Fibroblast of pulmonary artery (primary cell): ENCODE data around the gene SCN9A.

Experiments used
- DNase-seq: peaks from one replicate; pipeline ENCODE4 v3.0.0-alpha.2; 2010; ENCODE audit warnings: low read depth
- H3K4me3 ChIP-seq: replicated peaks from 2 replicates; pipeline ENCODE4 v1.5.1; 2011; ENCODE audit warnings: low read depth, mild to moderate bottlenecking, control low read depth, low read length, moderate library complexity
- TF ChIP-seq, protein P1 (sequence below): IDR thresholded peaks from 2 replicates; pipeline ENCODE4 v1.5.1; 2011; ENCODE audit warnings: mild to moderate bottlenecking, control low read depth, low read length, inconsistent platforms; ENCODE audit errors: missing control alignments

Gene SCN9A

DNA sequence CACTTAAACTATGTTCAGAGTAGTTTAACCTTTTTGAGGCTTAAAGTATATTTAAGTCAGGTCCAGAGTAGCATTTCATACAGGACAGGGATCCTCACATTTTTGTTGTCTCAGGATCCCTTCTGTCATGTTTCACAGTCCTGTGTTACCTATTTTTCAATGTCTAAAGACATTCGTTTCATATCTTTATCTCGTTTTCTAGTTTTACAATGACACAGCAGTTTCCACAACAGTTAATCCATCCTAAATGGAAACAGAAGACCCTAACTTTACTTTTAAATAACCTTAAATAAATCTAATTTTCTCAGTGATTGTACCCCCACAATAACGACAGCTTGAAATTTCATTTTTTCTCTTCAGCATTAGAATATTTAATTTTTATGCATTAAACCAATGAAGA lies 17.3 kb upstream of the SCN9A start:
- TF ChIP-seq, protein P1, sequence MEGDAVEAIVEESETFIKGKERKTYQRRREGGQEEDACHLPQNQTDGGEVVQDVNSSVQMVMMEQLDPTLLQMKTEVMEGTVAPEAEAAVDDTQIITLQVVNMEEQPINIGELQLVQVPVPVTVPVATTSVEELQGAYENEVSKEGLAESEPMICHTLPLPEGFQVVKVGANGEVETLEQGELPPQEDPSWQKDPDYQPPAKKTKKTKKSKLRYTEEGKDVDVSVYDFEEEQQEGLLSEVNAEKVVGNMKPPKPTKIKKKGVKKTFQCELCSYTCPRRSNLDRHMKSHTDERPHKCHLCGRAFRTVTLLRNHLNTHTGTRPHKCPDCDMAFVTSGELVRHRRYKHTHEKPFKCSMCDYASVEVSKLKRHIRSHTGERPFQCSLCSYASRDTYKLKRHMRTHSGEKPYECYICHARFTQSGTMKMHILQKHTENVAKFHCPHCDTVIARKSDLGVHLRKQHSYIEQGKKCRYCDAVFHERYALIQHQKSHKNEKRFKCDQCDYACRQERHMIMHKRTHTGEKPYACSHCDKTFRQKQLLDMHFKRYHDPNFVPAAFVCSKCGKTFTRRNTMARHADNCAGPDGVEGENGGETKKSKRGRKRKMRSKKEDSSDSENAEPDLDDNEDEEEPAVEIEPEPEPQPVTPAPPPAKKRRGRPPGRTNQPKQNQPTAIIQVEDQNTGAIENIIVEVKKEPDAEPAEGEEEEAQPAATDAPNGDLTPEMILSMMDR = no peak
- no peak overlapping the region for H3K4me3 ChIP-seq
- DNase-seq = no peak

DNA sequence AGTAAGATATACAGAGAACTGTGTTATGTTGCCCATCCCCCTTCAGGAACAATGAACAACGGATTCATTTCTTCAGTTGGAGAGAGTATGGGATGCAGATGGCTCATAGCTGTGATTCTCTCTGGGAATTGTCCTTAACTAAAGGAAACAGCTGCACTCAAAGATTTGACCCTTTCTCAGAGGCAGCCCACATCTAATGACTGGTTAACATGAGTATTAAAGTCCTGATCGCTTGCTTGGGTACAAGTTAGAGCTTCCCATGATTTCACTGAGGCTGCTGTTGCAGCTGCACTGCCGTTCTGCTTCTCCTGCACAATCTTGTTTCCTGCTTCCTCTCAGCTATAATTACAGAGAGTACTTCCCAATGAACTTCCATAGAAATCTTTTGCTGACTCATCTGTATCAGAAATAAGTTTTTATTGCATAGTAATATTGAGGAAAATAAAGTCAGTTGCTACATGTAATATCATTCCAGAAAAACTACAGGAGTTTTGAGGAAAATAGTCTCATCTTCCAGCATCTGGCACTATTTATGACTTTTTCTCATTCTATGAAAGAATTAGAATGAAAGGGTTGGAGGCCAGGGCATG lies 12.8 kb upstream of the SCN9A start:
- peak; percentile 36 for DNase-seq
- TF ChIP-seq, protein P1 = no peak
- H3K4me3 ChIP-seq = no peak overlapping the region

DNA sequence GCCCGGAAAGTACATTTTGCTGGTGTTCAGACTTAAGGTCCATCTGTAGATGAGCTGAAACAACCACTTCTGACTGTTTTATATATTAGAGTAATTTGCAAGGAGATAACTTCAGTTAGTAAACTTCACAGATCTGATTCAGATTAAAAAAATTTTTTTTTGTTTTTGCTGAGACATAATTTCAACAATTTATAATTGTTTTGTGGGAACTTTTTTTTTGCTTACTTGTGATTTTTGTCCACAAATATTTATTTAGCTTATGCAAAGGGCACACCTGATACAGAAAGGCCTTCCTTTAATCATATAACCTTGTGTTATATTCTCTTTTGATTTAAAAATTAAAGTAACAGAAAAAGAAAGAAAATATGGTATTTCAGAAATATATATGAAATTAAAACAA lies 9.6 kb upstream of the SCN9A start:
- TF ChIP-seq, protein P1 = no peak
- H3K4me3 ChIP-seq = no peak overlapping the region
- no peak for DNase-seq

DNA sequence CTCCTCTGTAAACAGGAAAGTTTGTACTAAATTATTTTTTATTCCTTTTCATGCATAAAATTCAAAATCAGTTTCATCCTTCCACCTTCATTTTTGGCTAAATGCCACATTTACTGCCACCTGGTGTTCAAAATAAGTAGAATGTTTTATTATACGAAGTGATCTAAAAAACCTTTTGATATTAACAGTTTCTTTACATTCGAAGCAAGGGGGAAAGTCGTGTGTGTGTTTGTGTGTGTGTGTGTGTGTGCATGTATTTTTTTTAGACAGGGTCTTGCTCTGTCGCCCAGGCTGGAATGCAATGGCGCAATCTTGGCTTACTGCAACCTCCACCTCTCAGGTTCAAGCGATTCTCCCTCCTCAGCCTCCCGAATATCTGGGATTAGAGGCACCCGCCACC lies 9.0 kb upstream of the SCN9A start:
- TF ChIP-seq, protein P1 = peak; percentile 41
- DNase-seq = peak; percentile 60
- H3K4me3 ChIP-seq = no peak overlapping the region

DNA sequence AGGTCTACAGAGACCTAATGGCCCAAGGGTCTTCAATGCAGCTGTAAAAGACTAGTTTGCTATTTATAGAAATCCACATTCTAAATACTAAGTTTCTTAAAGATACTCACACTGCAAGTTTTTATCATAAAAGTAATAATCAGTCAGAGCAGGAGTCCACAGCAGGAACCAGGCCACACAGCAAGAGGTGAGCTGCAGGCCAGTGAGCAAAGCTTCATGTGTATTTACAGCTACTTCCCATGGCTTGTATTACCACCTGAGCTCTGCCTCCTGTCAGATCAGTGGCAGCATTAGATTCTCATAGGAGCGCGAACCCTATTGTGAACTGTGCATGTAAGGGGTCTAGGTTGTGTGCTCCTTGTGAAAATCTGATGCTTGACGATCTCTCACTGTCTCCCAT lies 6.7 kb upstream of the SCN9A start:
- DNase-seq = no peak
- TF ChIP-seq, protein P1 = no peak

DNA sequence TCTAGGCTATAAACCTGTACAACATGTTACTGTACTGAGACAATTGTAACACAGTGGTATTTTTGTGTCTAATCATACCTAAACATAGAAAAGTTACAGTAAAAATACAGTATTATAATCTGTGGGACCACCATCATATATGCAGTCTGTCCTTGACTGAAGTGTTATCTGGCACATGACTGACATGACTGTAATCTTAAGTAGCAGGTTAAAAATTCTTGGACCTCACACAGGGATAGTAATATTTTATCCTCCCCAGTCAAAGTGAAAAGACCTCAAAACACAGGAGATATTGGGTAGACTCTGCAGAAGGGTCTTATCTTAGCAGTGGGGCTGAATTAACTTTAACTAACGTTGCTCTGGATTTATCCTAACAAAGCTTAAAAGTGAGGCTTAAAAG lies 4.9 kb upstream of the SCN9A start:
- TF ChIP-seq, protein P1 = no peak
- H3K4me3 ChIP-seq = no peak overlapping the region
- no peak for DNase-seq

More for the DNA sequence above, 6.7 kb upstream of the SCN9A start:
- H3K4me3 ChIP-seq = no peak overlapping the region

DNA sequence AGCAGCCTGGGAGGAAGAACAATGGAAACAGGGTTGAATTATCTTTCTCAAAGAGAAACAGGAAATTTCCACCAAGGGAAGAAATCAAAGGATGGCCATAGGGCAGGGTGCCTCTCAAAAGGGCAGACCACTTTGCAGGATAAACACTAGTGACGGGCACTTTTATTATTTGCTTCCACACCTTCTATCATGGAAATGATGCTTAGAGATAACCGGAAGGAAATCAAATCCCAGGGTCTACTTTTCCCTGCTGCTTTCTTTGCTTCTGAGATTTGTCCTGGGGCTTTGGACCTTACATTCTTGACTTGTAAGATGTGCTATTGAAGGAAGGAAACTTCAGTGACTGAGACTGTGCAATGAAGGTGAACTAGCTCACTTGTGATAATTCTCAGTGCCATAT lies 1.1 kb upstream of the SCN9A start:
- TF ChIP-seq, protein P1 = no peak
- no peak for DNase-seq
- no peak overlapping the region for H3K4me3 ChIP-seq
